HCT116 (cell line): Measurements from ENCODE around the gene CC2D1A. TPM values are rescaled to one million over a fixed set of nuclear protein-coding genes. Genes with fewer than 3 reads are reported as not detected.

Source experiments
- ATAC-seq: fragments of 200-7000 bp; cut with Tn5 transposase; 2 replicates; pipeline ENCODE4 v1.9.1; 2020; ENCODE audit warnings: mild to moderate bottlenecking, moderate library complexity
- BruUV-seq: library from RNA; stranded (reverse); fragments of 400-500 nt; replicated peaks from 2 replicates; lab custom pipeline; 2021; lab: Mats Ljungman, UMichigan
- CTCF ChIA-PET: fragments of 300-600 bp; sonication (Branson Sonifier 250); formaldehyde crosslinking; loops from one replicate; lab custom pipeline; 2021; ENCODE audit warnings: antibody characterized with exemption; lab: Charles Lee
- POLR2A ChIA-PET: fragments of 300-600, 350-600 bp; sonication (Branson Sonifier 250); formaldehyde crosslinking; loops from one replicate; lab custom pipeline; 2021; ENCODE audit warnings: antibody characterized with exemption; lab: Charles Lee
- RAD21 ChIA-PET, 2 experiments: fragments of 300-600 bp; sonication (Branson Sonifier 250); formaldehyde crosslinking; loops; one replicate each; lab custom pipeline; 2023; ENCODE audit warnings: low total read pairs in 2 of 2; ENCODE audit not compliant: uncharacterized antibody in 2 of 2, unreplicated experiment in 2 of 2, low non-redundant PET in 1 of 2; lab: Charles Lee
- DNase-seq: peaks from one replicate; pipeline ENCODE4 v3.0.0-alpha.2; 2010; ENCODE audit warnings: low read depth, low spot score
- H2AFZ ChIP-seq: fragments of 200-600 bp; shearing (Covaris generic), sonication (generic); 2 replicates; pipeline ENCODE4 v1.6.1; 2017; ENCODE audit warnings: low read depth, mixed run types, mixed read lengths, antibody characterized with exemption, low read length; ENCODE audit not compliant: poor library complexity, severe bottlenecking
- H3K27ac ChIP-seq: 2 replicates; pipeline ENCODE4 v1.5.1; 2012; ENCODE audit warnings: low read depth, low read length
- H3K27me3 ChIP-seq: fragments of 200-600 bp; sonication (generic); 2 replicates; pipeline ENCODE4 v1.6.1; 2016; ENCODE audit warnings: mixed run types, low read length, mixed read lengths; ENCODE audit not compliant: insufficient read depth
- H3K36me3 ChIP-seq, 2 experiments: fragments of 200-500 bp in 1 of 2; fragments of 200-600 bp in 1 of 2; sonication (Bioruptor generic) in 1 of 2; sonication (generic) in 1 of 2; 2 replicates each; pipeline versions ENCODE4 v1.5.1 to v1.6.1; 2014 to 2016; ENCODE audit warnings: low read length in 2 of 2, inconsistent platforms in 1 of 2, mixed read lengths in 1 of 2, mixed run types in 1 of 2; ENCODE audit not compliant: insufficient read depth in 2 of 2, control insufficient read depth in 1 of 2
- H3K4me1 ChIP-seq, 2 experiments: fragments of 200-600 bp in 1 of 2; sonication (generic) in 1 of 2; 2 replicates each; pipeline versions ENCODE4 v1.5.1 to v1.6.1; 2012 to 2017; ENCODE audit warnings: low read length in 2 of 2, inconsistent platforms in 1 of 2, mild to moderate bottlenecking in 1 of 2, mixed read lengths in 1 of 2, mixed run types in 1 of 2, moderate library complexity in 1 of 2; ENCODE audit not compliant: insufficient read depth in 2 of 2, control insufficient read depth in 1 of 2
- H3K4me2 ChIP-seq: fragments of 200-600 bp; sonication (generic); 2 replicates; pipeline ENCODE4 v1.6.1; 2017; ENCODE audit warnings: mixed run types, low read length, mixed read lengths
- H3K4me3 ChIP-seq, 2 experiments: fragments of 200-600 bp in 1 of 2; sonication (generic) in 1 of 2; replicated peaks in 1 of 2; 2 replicates each; pipeline ENCODE4 v1.5.1; 2011 to 2016; ENCODE audit warnings: low read length in 2 of 2, control low read depth in 1 of 2, low read depth in 1 of 2, mild to moderate bottlenecking in 1 of 2, mixed read lengths in 1 of 2, mixed run types in 1 of 2
- H3K79me2 ChIP-seq: fragments of 200-600 bp; sonication (generic); 2 replicates; pipeline ENCODE4 v1.6.1; 2017; ENCODE audit warnings: mild to moderate bottlenecking, mixed run types, low read length, moderate library complexity, mixed read lengths; ENCODE audit not compliant: insufficient read depth
- H3K9ac ChIP-seq: fragments of 200-600 bp; sonication (generic); 2 replicates; pipeline ENCODE4 v1.6.1; 2016; ENCODE audit warnings: low read length, mixed read lengths
- H3K9me2 ChIP-seq: fragments of 200-600 bp; sonication (generic), shearing (Covaris generic); 2 replicates; pipeline ENCODE4 v1.6.1; 2017; ENCODE audit warnings: mixed run types, mild to moderate bottlenecking, moderate library complexity; ENCODE audit not compliant: insufficient read depth
- H3K9me3 ChIP-seq, 2 experiments: fragments of 200-500 bp in 1 of 2; fragments of 200-600 bp in 1 of 2; sonication (Bioruptor generic) in 1 of 2; sonication (generic) in 1 of 2; 2 replicates each; pipeline ENCODE4 v1.6.1; 2014 to 2017; ENCODE audit warnings: low read length in 2 of 2, mixed read lengths in 2 of 2, inconsistent platforms in 1 of 2, low read depth in 1 of 2, mild to moderate bottlenecking in 1 of 2, mixed run types in 1 of 2, moderate library complexity in 1 of 2; ENCODE audit not compliant: control insufficient read depth in 1 of 2, insufficient read depth in 1 of 2
- H4K20me1 ChIP-seq: fragments of 200-600 bp; sonication (generic), shearing (Covaris generic); 2 replicates; pipeline ENCODE4 v1.6.1; 2017; ENCODE audit warnings: mixed run types, mild to moderate bottlenecking, moderate library complexity; ENCODE audit not compliant: insufficient read depth
- CTCF ChIP-seq, 3 experiments: fragments of 200-600 bp in 1 of 3; sonication (generic) in 1 of 3; IDR thresholded peaks in 2 of 3; conservative IDR thresholded peaks in 1 of 3; 2 replicates each; pipeline ENCODE4 v1.5.1; 2012 to 2017; ENCODE audit warnings: low read depth in 2 of 3, low read length in 2 of 3, antibody characterized with exemption in 1 of 3, borderline replicate concordance in 1 of 3, control low read depth in 1 of 3, mild to moderate bottlenecking in 1 of 3, mixed read lengths in 1 of 3, mixed run types in 1 of 3, moderate library complexity in 1 of 3; ENCODE audit not compliant: insufficient read depth in 1 of 3
- ELF1 ChIP-seq: IDR thresholded peaks from 2 replicates; pipeline ENCODE4 v1.6.1; 2012; ENCODE audit warnings: low read depth, borderline replicate concordance
- EZH2 ChIP-seq: fragments of 200-600 bp; sonication (generic); IDR thresholded peaks from 2 replicates; pipeline ENCODE4 v1.6.1; 2017; ENCODE audit warnings: antibody characterized with exemption, mixed run types
- FOSL1 ChIP-seq: IDR thresholded peaks from 2 replicates; pipeline ENCODE4 v1.6.1; 2012; ENCODE audit warnings: low read depth
- JUND ChIP-seq: IDR thresholded peaks from 2 replicates; pipeline ENCODE4 v1.6.1; 2012
- MAX ChIP-seq: IDR thresholded peaks from 2 replicates; pipeline ENCODE4 v1.6.1; 2012
- REST ChIP-seq: IDR thresholded peaks from 2 replicates; pipeline ENCODE4 v1.6.1; 2012; ENCODE audit warnings: low read depth
- SIN3A ChIP-seq: IDR thresholded peaks from 2 replicates; pipeline ENCODE4 v1.6.1; 2012; ENCODE audit warnings: low read depth
- TCF7L2 ChIP-seq: IDR thresholded peaks from 2 replicates; pipeline ENCODE4 v1.7.0; 2011; ENCODE audit warnings: borderline replicate concordance, inconsistent platforms; ENCODE audit not compliant: insufficient read depth, insufficient read length; ENCODE audit errors: extremely low read depth
- YY1 ChIP-seq: IDR thresholded peaks from 2 replicates; pipeline ENCODE4 v1.6.1; 2011; ENCODE audit warnings: low read length, low read depth, moderate library complexity, mild to moderate bottlenecking; ENCODE audit not compliant: insufficient replicate concordance; ENCODE audit errors: extremely low read depth
- intact Hi-C: fragments of 100-400 bp; cut with micrococcal nuclease; formaldehyde crosslinking; loops from 2 replicates; pipeline ENCODE4 v1.10.0; 2022
- total RNA-seq: library from RNA; stranded (reverse); gene quantifications from one replicate; pipeline ENCODE4 v1.2.1, GENCODE V29; 2021; ENCODE audit not compliant: unreplicated experiment

The CC2D1A gene
- total RNA-seq, 1 experiment from 2014 or later, result 51.5 TPM

- H2AFZ ChIP-seq, result no peak overlapping the region
- no TSS peak for BruUV-seq
- no peaks in the 10 kb centered on the region for H3K9me2 ChIP-seq
- ChIA-PET CTCF (interaction anchor here (0.6 to 2.2 kb wide), 3 partner anchors 166 to 192 kb away, joined by 3 to 6 read pairs (median 4); partner anchors contain the start of gene MISP3), RAD21 (no interaction called here), POLR2A (interaction anchor here (1.1 kb wide), 1 partner anchor 190 kb away, joined by 3 read pairs; no protein-coding TSS in a partner anchor)
- no peak overlapping the region for H3K9ac ChIP-seq
- ATAC-seq, result no peak
- H3K27me3 ChIP-seq, result no peaks in the 10 kb centered on the region
- H3K27ac ChIP-seq, result peak overlapping the region; percentile 79
- H3K4me3 ChIP-seq, result no peak overlapping the region
- H3K4me1 ChIP-seq, result peaks cover 21 to 40% of the 10 kb centered on the region in 2 experiments
- H3K36me3 ChIP-seq, result no peaks in the 10 kb centered on the region
- intact Hi-C loops, result loop anchor here (5.0 kb wide), 1 partner anchor 316 kb away; no protein-coding TSS in a partner anchor
- peak overlapping the region; percentile 83 for H3K4me2 ChIP-seq
- no peak for DNase-seq
- TF ChIP-seq SIN3A (no peak), EZH2 (no peak), FOSL1 (no peak), MAX (no peak), TCF7L2 (no peak), JUND (no peak)
- no peaks in the 10 kb centered on the region for H3K9me3 ChIP-seq
- no peaks in the 10 kb centered on the region for H4K20me1 ChIP-seq
- H3K79me2 ChIP-seq, result no peaks in the 10 kb centered on the region
Measured at GRCh38 chr19:13881251-13881691, 24.7 kb upstream of the CC2D1A start.

- Histone ChIP-seq H3K4me1 (peaks cover 21 to 40% of the 10 kb centered on the region in 2 experiments), H3K9ac (no peak overlapping the region), H4K20me1 (no peaks in the 10 kb centered on the region), H3K27ac (peak overlapping the region; percentile 79; the same call in 1 of the 2 replicates), H3K27me3 (no peaks in the 10 kb centered on the region), H3K9me3 (no peaks in the 10 kb centered on the region), H3K9me2 (no peaks in the 10 kb centered on the region), H3K4me3 (no peak overlapping the region), H3K79me2 (no peaks in the 10 kb centered on the region), H3K4me2 (no peak overlapping the region), H2AFZ (no peak overlapping the region), H3K36me3 (no peaks in the 10 kb centered on the region)
- BruUV-seq, result no TSS peak
- intact Hi-C loops, result loop anchor here (5.0 kb wide), 1 partner anchor 315 kb away; no protein-coding TSS in a partner anchor
- DNase-seq (no peak), ATAC-seq (no peak)
- RAD21 ChIA-PET, result no interaction called here
- CTCF ChIA-PET, result interaction anchor here (0.6 to 2.2 kb wide), 3 partner anchors 190 to 255 kb away, joined by 3 to 6 read pairs (median 3); partner anchors contain the start of genes ASF1B and MISP3
- TF ChIP-seq JUND (no peak), YY1 (no peak), CTCF (IDR thresholded peaks at IDR 0.05 in 2 of 3, conservative IDR thresholded peaks at IDR 0.05 in 1 of 3; ENCODE audit: borderline replicate concordance in 1 of 3, insufficient read depth in 1 of 3, low read depth in 2 of 3, low read length in 2 of 3) (no peak), ELF1 (no peak), REST (no peak)
- POLR2A ChIA-PET, result no interaction called here
Measured at GRCh38 chr19:13881692-13882418, 24.1 kb upstream of the CC2D1A start.
